Trophoblast cell (in vitro differentiated cells and primary cell): Measurements from ENCODE around the gene PHOSPHO2.

Source experiments
- DNase-seq, 2 donors: peaks; one replicate each; pipeline ENCODE4 v3.0.0-alpha.2; 2016
- H2AFZ ChIP-seq: 2 replicates; pipeline ENCODE4 v1.6.1; 2013; ENCODE audit warnings: low read length, moderate library complexity, mild to moderate bottlenecking; ENCODE audit not compliant: insufficient read depth, poor library complexity
- H2AK5ac ChIP-seq: 2 replicates; pipeline ENCODE4 v1.6.1; 2013; ENCODE audit warnings: mild to moderate bottlenecking, low read length
- H2BK120ac ChIP-seq: 2 replicates; pipeline ENCODE4 v1.6.1; 2013; ENCODE audit warnings: low read length, mild to moderate bottlenecking, moderate library complexity; ENCODE audit not compliant: insufficient read depth, poor library complexity
- H2BK12ac ChIP-seq: 2 replicates; pipeline ENCODE4 v1.6.1; 2013; ENCODE audit warnings: mild to moderate bottlenecking, low read length, moderate library complexity
- H2BK5ac ChIP-seq: 2 replicates; pipeline ENCODE4 v1.6.1; 2013; ENCODE audit warnings: low read length, low read depth, moderate library complexity, mild to moderate bottlenecking; ENCODE audit not compliant: poor library complexity
- H3K14ac ChIP-seq: 2 replicates; pipeline ENCODE4 v1.6.1; 2013; ENCODE audit warnings: mild to moderate bottlenecking, low read length
- H3K18ac ChIP-seq: 2 replicates; pipeline ENCODE4 v1.6.1; 2013; ENCODE audit warnings: mild to moderate bottlenecking, low read length
- H3K23ac ChIP-seq: 2 replicates; pipeline ENCODE4 v1.6.1; 2013; ENCODE audit warnings: low read length
- H3K27ac ChIP-seq: 2 replicates; pipeline ENCODE4 v1.5.1; 2013; ENCODE audit warnings: low read depth, mild to moderate bottlenecking, inconsistent platforms, low read length, moderate library complexity
- H3K27me3 ChIP-seq: 2 replicates; pipeline ENCODE4 v1.6.1; 2013; ENCODE audit warnings: inconsistent platforms, mild to moderate bottlenecking, low read length, moderate library complexity; ENCODE audit not compliant: insufficient read depth
- H3K36me3 ChIP-seq, 2 experiments: 1 replicate in 1 of 2; 2 replicates in 1 of 2; pipeline ENCODE4 v1.6.1; 2013; ENCODE audit warnings: low read length in 2 of 2, mild to moderate bottlenecking in 2 of 2, moderate library complexity in 1 of 2; ENCODE audit not compliant: insufficient read depth in 2 of 2, control insufficient read depth in 1 of 2
- H3K4ac ChIP-seq: 2 replicates; pipeline ENCODE4 v1.6.1; 2013; ENCODE audit warnings: low read depth, mild to moderate bottlenecking, low read length, moderate library complexity
- H3K4me1 ChIP-seq, 2 experiments: 1 replicate in 1 of 2; 2 replicates in 1 of 2; pipeline ENCODE4 v1.6.1; 2013; ENCODE audit warnings: low read length in 2 of 2, mild to moderate bottlenecking in 2 of 2, moderate library complexity in 1 of 2; ENCODE audit not compliant: insufficient read depth in 2 of 2, control insufficient read depth in 1 of 2
- H3K4me2 ChIP-seq: 2 replicates; pipeline ENCODE4 v1.6.1; 2013; ENCODE audit warnings: inconsistent platforms, mild to moderate bottlenecking, low read length, moderate library complexity
- H3K4me3 ChIP-seq: 2 replicates; pipeline ENCODE4 v1.5.1; 2013; ENCODE audit warnings: mild to moderate bottlenecking, low read depth, low read length, inconsistent platforms
- H3K79me1 ChIP-seq: one replicate; pipeline ENCODE4 v1.6.1; 2013; ENCODE audit warnings: low read length
- H3K79me2 ChIP-seq: 2 replicates; pipeline ENCODE4 v1.6.1; 2013; ENCODE audit warnings: low read length, mild to moderate bottlenecking; ENCODE audit not compliant: control insufficient read depth, insufficient read depth, poor library complexity
- H3K9ac ChIP-seq: 2 replicates; pipeline ENCODE4 v1.6.1; 2013; ENCODE audit warnings: mild to moderate bottlenecking, low read length
- H3K9me3 ChIP-seq: 2 replicates; pipeline ENCODE4 v1.6.1; 2013; ENCODE audit warnings: low read depth, mild to moderate bottlenecking, control low read depth, inconsistent platforms, low read length; ENCODE audit not compliant: insufficient read depth
- H4K12ac ChIP-seq: 2 replicates; pipeline ENCODE4 v1.6.1; 2013; ENCODE audit warnings: low read depth, mild to moderate bottlenecking, low read length, moderate library complexity
- H4K8ac ChIP-seq: 2 replicates; pipeline ENCODE4 v1.6.1; 2013; ENCODE audit warnings: low read depth, mild to moderate bottlenecking, low read length, moderate library complexity
- H4K91ac ChIP-seq: one replicate; pipeline ENCODE4 v1.6.1; 2013; ENCODE audit warnings: low read depth, mild to moderate bottlenecking, low read length, moderate library complexity
- WGBS: extraction: QIAGEN DNeasy Blood & Tissue Kit; methylation state at CpG from one replicate; pipeline ENCODE4 v1.1.7; 2013; ENCODE audit warnings: missing lambda C conversion rate; ENCODE audit not compliant: insufficient read length, insufficient coverage; ENCODE audit errors: extremely low coverage; 5-methylcytosine and 5-hydroxymethylcytosine counted together

The PHOSPHO2 gene

DNA sequence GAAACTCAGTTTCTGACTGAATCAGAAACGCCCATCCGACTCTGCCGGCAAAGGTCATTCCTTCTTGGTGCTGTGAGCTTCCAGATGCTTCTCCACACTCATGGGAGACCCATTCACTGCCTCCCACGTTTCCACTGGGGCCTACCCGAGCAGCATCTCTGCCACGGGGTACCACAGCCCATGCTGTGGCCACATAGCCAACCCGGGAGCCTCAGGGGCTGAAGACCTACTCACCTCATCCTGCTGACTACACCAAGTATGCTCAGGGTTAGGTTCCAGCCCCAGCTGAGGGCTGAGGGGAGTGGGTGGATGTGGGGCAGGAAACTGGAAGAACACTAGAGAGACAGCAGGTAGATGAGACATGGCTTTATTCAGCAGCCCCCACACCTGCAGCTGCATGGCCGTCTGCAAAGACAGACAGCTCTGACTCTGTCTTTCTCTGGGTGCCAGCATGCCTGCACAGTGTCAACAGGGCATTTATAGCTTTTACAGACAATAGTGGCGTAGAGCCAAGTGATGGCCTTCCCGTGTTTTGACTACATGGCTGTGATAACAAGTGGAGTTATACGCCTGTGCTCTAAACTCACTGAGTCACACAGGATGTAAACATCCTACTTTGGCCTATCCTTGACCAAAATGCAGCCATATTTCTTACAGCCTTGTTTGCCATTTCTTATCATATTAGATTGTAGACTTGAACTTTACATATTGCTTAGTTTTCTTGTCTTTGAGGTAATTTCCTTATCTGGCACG is 22.8 kb downstream of the PHOSPHO2 start:
- peaks cover 0 to 3% of the 10 kb centered on the region in 2 experiments for H3K4me1 ChIP-seq
- no peak overlapping the region for H4K8ac ChIP-seq
- H2AK5ac ChIP-seq, result no peak overlapping the region
- no peaks in the 10 kb centered on the region for H3K79me2 ChIP-seq
- no peak overlapping the region for H3K23ac ChIP-seq
- no peak for DNase-seq
- WGBS, result no CpG with 5 or more reads among the region's 12 CpGs
- no peaks in the 10 kb centered on the region for H3K36me3 ChIP-seq
- no peak overlapping the region for H3K14ac ChIP-seq
- H3K27ac ChIP-seq, result no peak overlapping the region
- no peak overlapping the region for H2AFZ ChIP-seq
- no peaks in the 10 kb centered on the region for H3K79me1 ChIP-seq
- H2BK12ac ChIP-seq, result no peak overlapping the region
- H3K4ac ChIP-seq, result no peak overlapping the region
- no peaks in the 10 kb centered on the region for H3K9me3 ChIP-seq
- no peak overlapping the region for H4K12ac ChIP-seq
- no peak overlapping the region for H4K91ac ChIP-seq
- H3K4me3 ChIP-seq, result no peak overlapping the region
- H3K18ac ChIP-seq, result no peak overlapping the region
- no peaks in the 10 kb centered on the region for H3K27me3 ChIP-seq
- no peak overlapping the region for H2BK5ac ChIP-seq
- no peak overlapping the region for H3K4me2 ChIP-seq
- H3K9ac ChIP-seq, result no peak overlapping the region
- no peak overlapping the region for H2BK120ac ChIP-seq

GRCh38 chr2:169717691-169718063 is 23.4 kb downstream of the PHOSPHO2 start:
- no peak overlapping the region for H2BK12ac ChIP-seq
- H3K4me2 ChIP-seq, result no peak overlapping the region
- no peak overlapping the region for H3K23ac ChIP-seq
- H3K4me1 ChIP-seq, result peaks cover 0 to 3% of the 10 kb centered on the region in 2 experiments
- H4K91ac ChIP-seq, result no peak overlapping the region
- H3K4ac ChIP-seq, result no peak overlapping the region
- no peak for DNase-seq
- no peaks in the 10 kb centered on the region for H3K27me3 ChIP-seq
- H3K79me2 ChIP-seq, result no peaks in the 10 kb centered on the region
- no peak overlapping the region for H2BK120ac ChIP-seq
- no peaks in the 10 kb centered on the region for H3K36me3 ChIP-seq
- H3K27ac ChIP-seq, result no peak overlapping the region
- no peak overlapping the region for H3K9ac ChIP-seq
- H3K4me3 ChIP-seq, result no peak overlapping the region
- no peaks in the 10 kb centered on the region for H3K79me1 ChIP-seq
- no peak overlapping the region for H2AFZ ChIP-seq
- H3K18ac ChIP-seq, result no peak overlapping the region
- no CpG with 5 or more reads among the region's 4 CpGs for WGBS
- no peak overlapping the region for H4K12ac ChIP-seq
- no peak overlapping the region for H2BK5ac ChIP-seq
- H4K8ac ChIP-seq, result no peak overlapping the region
- H3K9me3 ChIP-seq, result no peaks in the 10 kb centered on the region
- no peak overlapping the region for H3K14ac ChIP-seq
- no peak overlapping the region for H2AK5ac ChIP-seq

DNA sequence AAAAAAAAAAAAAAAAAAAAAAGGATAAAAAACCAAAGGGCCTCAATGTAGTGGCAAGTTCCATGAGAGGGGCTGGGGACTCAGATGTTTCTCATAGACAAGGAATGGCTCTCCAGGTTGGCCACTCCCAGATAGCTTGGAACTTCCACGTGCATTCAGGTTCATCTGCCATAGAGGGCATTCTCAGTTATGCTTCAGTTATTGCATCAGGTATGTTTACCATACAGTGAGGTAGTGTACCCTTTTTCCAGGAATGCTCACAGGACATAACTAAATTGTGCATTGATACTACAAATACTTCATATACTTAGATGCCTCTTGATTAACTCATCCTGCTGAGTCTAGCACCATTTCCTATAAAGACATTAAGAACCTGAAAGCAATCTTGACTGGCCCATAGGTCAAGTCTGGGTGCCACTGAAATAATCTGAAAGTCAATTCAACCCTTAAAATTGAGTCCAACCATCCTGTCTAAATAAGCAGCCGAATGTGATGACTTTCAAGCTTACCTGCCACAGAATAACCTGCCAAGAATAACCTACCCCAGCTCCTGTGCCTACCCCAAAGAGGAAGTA is 24.7 kb downstream of the PHOSPHO2 start:
- Histone ChIP-seq H3K79me2 (no peaks in the 10 kb centered on the region), H2BK12ac (no peak overlapping the region), H4K8ac (no peak overlapping the region), H4K12ac (no peak overlapping the region), H2BK120ac (no peak overlapping the region), H3K4me1 (peaks cover 0 to 3% of the 10 kb centered on the region in 2 experiments), H3K36me3 (no peaks in the 10 kb centered on the region), H3K79me1 (no peaks in the 10 kb centered on the region), H2AK5ac (no peak overlapping the region), H4K91ac (no peak overlapping the region), H3K4me2 (no peak overlapping the region), H3K14ac (no peak overlapping the region), H2BK5ac (no peak overlapping the region), H3K4me3 (no peak overlapping the region), H3K27ac (no peak overlapping the region), H3K9ac (no peak overlapping the region), H2AFZ (no peak overlapping the region), H3K23ac (no peak overlapping the region), H3K9me3 (no peaks in the 10 kb centered on the region), H3K27me3 (no peaks in the 10 kb centered on the region), H3K18ac (no peak overlapping the region), H3K4ac (no peak overlapping the region)
- no peak for DNase-seq
- no CpG with 5 or more reads among the region's 2 CpGs for WGBS

DNA sequence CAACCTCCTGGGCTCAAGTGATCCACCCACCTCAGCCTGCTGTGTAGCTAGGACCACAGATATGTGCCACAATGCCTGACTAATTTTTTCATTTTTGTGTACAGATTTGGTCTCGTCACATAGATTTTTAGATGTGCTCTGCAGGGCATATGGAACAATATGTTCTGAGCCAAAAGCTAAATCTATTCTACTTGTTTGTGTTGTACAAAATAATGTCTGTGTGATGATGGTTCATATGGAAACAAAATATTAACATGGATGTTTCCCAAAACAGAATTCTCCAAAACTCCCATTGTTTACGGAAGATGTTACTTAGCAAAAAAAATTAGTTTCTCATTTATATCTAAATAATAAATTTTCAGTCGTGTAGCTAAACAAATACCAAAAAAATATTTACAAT is 26.7 kb downstream of the PHOSPHO2 start:
- H3K23ac ChIP-seq, result no peak overlapping the region
- no peaks in the 10 kb centered on the region for H3K79me2 ChIP-seq
- no peak overlapping the region for H2BK5ac ChIP-seq
- no peak overlapping the region for H3K14ac ChIP-seq
- H3K18ac ChIP-seq, result no peak overlapping the region
- WGBS, result no CpG with 5 or more reads among the region's 3 CpGs
- no peak overlapping the region for H4K91ac ChIP-seq
- H2AFZ ChIP-seq, result no peak overlapping the region
- no peak for DNase-seq
- no peak overlapping the region for H4K12ac ChIP-seq
- no peaks in the 10 kb centered on the region for H3K9me3 ChIP-seq
- H3K4ac ChIP-seq, result no peak overlapping the region
- no peak overlapping the region for H2AK5ac ChIP-seq
- H3K27ac ChIP-seq, result no peak overlapping the region
- H2BK12ac ChIP-seq, result no peak overlapping the region
- H3K4me2 ChIP-seq, result no peak overlapping the region
- H2BK120ac ChIP-seq, result no peak overlapping the region
- H3K79me1 ChIP-seq, result no peaks in the 10 kb centered on the region
- H3K4me1 ChIP-seq, result peaks cover 0 to 3% of the 10 kb centered on the region in 2 experiments
- no peaks in the 10 kb centered on the region for H3K27me3 ChIP-seq
- H3K36me3 ChIP-seq, result no peaks in the 10 kb centered on the region
- H3K9ac ChIP-seq, result no peak overlapping the region
- no peak overlapping the region for H3K4me3 ChIP-seq
- H4K8ac ChIP-seq, result no peak overlapping the region
